ENCODE data around the gene TBC1D7.

The TBC1D7 gene

DNA sequence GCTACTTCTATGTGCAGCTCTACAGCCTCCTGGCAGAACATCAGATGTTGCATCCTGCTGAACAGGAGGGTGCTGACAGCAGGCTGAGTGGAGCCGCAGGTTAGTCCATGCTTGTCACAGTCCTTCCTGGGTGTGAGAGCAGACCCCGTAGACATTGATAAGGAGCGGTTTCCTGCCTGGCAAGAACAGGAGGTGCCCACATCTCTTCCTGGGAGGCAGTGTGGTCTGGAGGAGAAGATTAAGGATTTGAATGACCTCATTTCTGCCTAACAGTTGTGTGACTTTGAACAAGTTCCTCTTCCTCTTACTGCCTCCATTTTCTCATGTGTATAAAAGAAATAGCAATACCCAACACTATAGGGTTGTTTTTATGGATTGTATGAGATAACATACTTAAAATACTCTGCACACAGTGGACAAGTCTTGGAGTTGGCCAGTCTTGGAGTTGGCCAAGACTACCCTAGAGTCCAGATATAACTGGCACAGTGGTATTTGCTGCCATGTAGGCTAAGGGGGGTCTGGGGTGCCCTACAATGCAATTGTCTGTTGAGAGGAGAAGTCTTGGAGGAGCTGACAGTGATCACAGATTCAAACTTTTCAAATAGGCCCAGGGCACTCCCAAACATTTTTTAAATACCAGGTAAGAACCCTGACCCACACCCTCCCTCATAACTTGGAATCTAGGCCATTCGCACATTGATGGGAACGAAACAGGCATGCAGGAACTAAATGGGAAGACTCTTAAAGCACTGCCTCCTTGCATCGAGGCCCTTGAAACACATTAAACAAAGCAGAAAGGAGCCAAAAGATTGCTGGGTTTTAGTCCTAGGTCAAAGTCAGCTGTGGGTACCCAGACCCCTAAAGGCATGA, 32.6 kb upstream of the TBC1D7 start:
- H3K9me2 ChIP-seq (replicated peaks; ENCODE audit: control insufficient read depth, low read length), result no peaks in the 10 kb centered on the region
- no peak overlapping the region for H3K4me3 ChIP-seq (ENCODE audit: low read length)
- no peaks in the 10 kb centered on the region for H3K27me3 ChIP-seq (ENCODE audit: control insufficient read depth, low read length)
- H3K79me2 ChIP-seq (ENCODE audit: control insufficient read depth, low read length), result no peaks in the 10 kb centered on the region
- no peaks in the 10 kb centered on the region for H3K9me3 ChIP-seq (ENCODE audit: control insufficient read depth, insufficient read depth, low read length)
- TF ChIP-seq EZH2phosphoT487 (IDR thresholded peaks at IDR 0.05; ENCODE audit: borderline replicate concordance, low read length) (no peak), CTCF (IDR thresholded peaks at IDR 0.05; ENCODE audit: low read depth, low read length, poor library complexity, severe bottlenecking) (no peak)
- H4K20me1 ChIP-seq (ENCODE audit: control insufficient read depth, insufficient read depth, low read depth, low read length), result no peaks in the 10 kb centered on the region
- no peak overlapping the region for H3K27ac ChIP-seq (ENCODE audit: low read depth, low read length)
- H3K36me3 ChIP-seq (ENCODE audit: control insufficient read depth, low read length), result no peaks in the 10 kb centered on the region
- H3K4me2 ChIP-seq (ENCODE audit: low read length), result no peak overlapping the region
- H3F3A ChIP-seq (ENCODE audit: control insufficient read depth, insufficient read depth), result peaks cover 10% of the 10 kb centered on the region
- peaks cover 18% of the 10 kb centered on the region for H3K4me1 ChIP-seq (ENCODE audit: control insufficient read depth, low read length)

- Histone ChIP-seq H3K9me2 (replicated peaks; ENCODE audit: control insufficient read depth, low read length) (no peaks in the 10 kb centered on the region), H3K27me3 (ENCODE audit: control insufficient read depth, low read length) (no peaks in the 10 kb centered on the region), H3F3A (ENCODE audit: control insufficient read depth, insufficient read depth) (peaks cover 14% of the 10 kb centered on the region), H3K9me3 (ENCODE audit: control insufficient read depth, insufficient read depth, low read length) (no peaks in the 10 kb centered on the region), H4K20me1 (ENCODE audit: control insufficient read depth, insufficient read depth, low read depth, low read length) (no peaks in the 10 kb centered on the region), H3K4me3 (ENCODE audit: low read length) (no peak overlapping the region), H3K27ac (ENCODE audit: low read depth, low read length) (no peak overlapping the region), H3K4me1 (ENCODE audit: control insufficient read depth, low read length) (peaks cover 35% of the 10 kb centered on the region), H3K4me2 (ENCODE audit: low read length) (no peak overlapping the region), H3K79me2 (ENCODE audit: control insufficient read depth, low read length) (no peaks in the 10 kb centered on the region), H3K36me3 (ENCODE audit: control insufficient read depth, low read length) (no peaks in the 10 kb centered on the region)
- no peak for TF ChIP-seq EZH2phosphoT487 (IDR thresholded peaks at IDR 0.05; ENCODE audit: borderline replicate concordance, low read length)
- TF ChIP-seq CTCF (IDR thresholded peaks at IDR 0.05; ENCODE audit: low read depth, low read length, poor library complexity, severe bottlenecking), result no peak
Observed at GRCh38 chr6:13359287-13359686, 30.9 kb upstream of the TBC1D7 start.

DNA sequence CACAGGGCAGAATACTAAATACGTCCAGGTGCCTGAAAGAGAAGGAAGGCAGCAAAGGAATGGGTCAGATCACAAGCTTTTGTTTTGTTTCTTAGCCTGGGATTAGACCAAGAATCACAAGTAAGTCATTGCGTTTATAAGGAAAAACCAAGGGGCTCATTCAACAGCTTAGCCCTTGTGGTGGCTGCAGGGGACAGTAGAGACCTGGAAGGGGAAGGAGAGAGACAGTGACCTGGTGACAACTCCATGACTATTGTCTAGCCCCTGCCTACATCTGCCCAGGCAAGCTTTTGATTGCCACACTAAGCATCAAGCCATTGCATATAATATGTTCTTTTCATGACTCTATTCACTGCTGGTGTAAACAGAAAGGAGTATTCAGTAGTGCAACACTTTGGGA, 30.2 kb upstream of the TBC1D7 start:
- Histone ChIP-seq H3K4me2 (ENCODE audit: low read length) (no peak overlapping the region), H3K4me3 (ENCODE audit: low read length) (no peak overlapping the region), H3F3A (ENCODE audit: control insufficient read depth, insufficient read depth) (peaks cover 14% of the 10 kb centered on the region), H3K4me1 (ENCODE audit: control insufficient read depth, low read length) (peaks cover 39% of the 10 kb centered on the region), H3K9me2 (replicated peaks; ENCODE audit: control insufficient read depth, low read length) (no peaks in the 10 kb centered on the region), H3K27ac (ENCODE audit: low read depth, low read length) (no peak overlapping the region), H3K27me3 (ENCODE audit: control insufficient read depth, low read length) (no peaks in the 10 kb centered on the region), H3K36me3 (ENCODE audit: control insufficient read depth, low read length) (no peaks in the 10 kb centered on the region), H4K20me1 (ENCODE audit: control insufficient read depth, insufficient read depth, low read depth, low read length) (no peaks in the 10 kb centered on the region), H3K9me3 (ENCODE audit: control insufficient read depth, insufficient read depth, low read length) (no peaks in the 10 kb centered on the region), H3K79me2 (ENCODE audit: control insufficient read depth, low read length) (no peaks in the 10 kb centered on the region)
- no peak for TF ChIP-seq CTCF (IDR thresholded peaks at IDR 0.05; ENCODE audit: low read depth, low read length, poor library complexity, severe bottlenecking)
- TF ChIP-seq EZH2phosphoT487 (IDR thresholded peaks at IDR 0.05; ENCODE audit: borderline replicate concordance, low read length), result no peak

Data from DOHH2 (cell line).